Tongue (tissue), 2 donors: ENCODE measurements around the gene LRRC1. TPM values are rescaled to one million over a fixed set of nuclear protein-coding genes. Genes with fewer than 3 reads are reported as not detected.

Experiments
- DNase-seq: peaks from one replicate; pipeline ENCODE4 v3.0.0-alpha.2; 2015
- total RNA-seq: library from RNA; depleted of rRNA; stranded (reverse); fragments of >200 nt; gene quantifications from one replicate; pipeline ENCODE4 v1.2.3, GENCODE V29; 2014

Gene LRRC1
- total RNA-seq, 1 donor from 2014 or later: 19.1 TPM

DNA sequence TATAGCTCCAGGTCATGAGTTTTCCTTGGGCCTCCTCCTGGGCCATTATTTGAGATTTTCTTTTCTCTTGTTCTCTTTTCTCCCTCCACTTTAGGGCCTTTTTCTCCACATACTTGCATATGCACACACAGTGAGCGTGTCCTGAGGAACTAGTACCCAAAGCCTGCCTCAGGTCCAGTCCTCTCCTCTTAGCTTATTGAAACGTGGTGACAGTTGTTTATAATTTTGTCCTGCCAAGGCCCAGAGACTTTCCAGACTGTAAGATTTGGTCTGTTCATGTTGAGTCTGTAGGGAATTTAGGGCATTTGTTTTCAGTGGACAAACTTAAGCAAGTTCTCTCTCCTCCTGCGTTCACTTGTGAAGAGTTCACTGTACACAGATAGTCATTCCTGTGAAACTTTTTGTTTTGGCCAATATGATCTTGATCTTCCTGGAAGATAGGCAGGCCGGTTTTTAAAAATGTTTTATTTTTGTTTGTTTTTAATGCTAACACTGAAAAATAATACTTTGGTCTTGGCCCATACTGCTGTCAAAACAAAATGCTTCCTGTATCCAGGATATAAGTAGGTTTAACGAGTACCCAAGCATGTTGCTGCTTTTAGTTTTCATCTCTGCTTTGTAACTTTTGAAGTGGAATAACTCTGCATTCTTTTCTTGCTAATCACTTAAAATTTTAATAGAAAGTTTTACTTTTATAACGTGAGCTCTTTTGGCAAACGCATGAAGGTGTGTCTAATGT, 20.7 kb downstream of the LRRC1 start:
- DNase-seq: no peak

DNA sequence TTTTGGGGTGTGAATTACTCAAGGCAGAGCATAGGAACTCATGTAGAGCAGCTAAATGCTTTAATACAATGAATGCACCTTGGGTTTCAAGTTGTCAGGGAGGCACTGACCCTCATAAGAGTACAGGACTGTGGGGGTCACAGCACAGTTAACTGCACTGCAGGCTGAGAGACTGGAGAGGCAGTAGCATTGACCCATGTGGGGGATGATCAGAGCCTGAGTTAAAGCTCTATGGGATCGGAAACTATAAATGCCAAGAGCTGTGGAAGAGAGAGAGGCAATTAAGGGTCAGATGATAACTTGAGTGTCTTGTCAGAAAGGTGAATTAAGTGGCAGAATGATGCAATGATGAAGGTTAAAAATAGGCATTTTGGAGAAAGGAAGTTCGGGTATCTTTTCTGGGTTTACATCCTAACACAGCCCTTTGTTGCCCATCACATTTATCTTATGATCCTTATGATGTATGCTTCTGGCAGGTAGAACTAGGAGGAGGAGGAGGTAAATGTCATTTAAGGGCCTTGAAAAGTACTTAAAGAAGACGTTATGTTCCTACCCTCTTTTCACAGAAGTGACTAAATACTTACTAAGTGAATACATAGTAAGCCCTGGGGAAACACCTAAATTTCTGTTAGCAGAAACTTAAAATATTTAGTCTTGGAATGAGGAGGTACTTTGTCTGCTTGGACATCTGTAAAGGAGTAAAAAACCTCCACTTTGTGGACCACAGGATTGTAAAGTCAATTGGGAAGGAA, 24.2 kb downstream of the LRRC1 start:
- DNase-seq: no peak

DNA sequence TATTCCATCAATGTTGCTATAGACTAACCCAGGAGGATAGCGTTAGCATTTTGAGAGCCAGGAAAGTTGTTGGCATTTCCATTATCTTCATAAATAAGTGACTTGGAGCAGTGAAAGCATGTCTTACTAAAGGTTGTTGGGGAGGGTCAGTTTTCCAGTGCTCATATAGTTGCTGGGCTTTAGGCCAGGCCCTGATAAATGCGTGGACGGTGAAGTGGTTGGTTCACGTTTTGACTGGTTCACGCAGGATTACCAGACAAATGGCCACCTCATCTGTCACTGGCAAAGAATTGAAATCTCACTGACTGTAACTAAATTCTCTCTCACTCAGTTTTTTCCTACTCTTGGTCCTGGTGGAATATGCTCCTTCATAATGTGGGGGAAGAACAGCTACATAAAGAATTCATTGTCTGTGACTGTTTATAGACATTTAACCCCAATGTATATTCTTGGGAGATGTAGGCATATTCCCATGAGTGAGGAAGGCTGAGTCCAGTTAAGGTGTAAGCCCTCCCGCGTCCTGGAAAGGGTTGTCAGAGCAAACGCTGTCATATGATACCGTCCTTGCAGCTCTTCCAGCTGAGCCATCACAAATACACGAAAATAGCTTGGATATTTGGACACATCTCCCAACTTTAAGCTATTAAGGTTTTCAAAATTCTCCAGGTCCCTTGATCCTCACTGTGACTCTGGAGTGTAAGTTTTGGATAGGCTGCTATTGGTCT, 27.8 kb downstream of the LRRC1 start:
- DNase-seq: peak; percentile 53

DNA sequence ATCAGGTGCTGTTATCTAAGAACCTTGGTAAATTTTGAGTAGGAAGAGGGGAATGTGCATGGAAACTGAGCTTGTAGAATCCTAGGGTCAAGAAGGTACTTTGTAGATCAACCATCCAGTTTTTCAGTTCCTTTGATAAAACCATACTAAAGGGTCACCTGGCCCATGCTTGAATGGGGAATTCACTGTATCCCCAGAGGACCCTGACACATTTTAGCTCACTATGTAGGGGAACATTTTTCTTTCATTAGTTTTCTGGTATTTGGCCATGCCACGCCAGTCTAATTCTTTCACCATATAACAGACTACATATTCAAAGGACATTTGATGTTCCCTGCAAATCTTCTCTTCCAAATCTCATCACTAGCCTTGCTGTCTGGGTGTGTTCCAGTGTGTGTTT, 29.9 kb downstream of the LRRC1 start:
- no peak for DNase-seq

DNA sequence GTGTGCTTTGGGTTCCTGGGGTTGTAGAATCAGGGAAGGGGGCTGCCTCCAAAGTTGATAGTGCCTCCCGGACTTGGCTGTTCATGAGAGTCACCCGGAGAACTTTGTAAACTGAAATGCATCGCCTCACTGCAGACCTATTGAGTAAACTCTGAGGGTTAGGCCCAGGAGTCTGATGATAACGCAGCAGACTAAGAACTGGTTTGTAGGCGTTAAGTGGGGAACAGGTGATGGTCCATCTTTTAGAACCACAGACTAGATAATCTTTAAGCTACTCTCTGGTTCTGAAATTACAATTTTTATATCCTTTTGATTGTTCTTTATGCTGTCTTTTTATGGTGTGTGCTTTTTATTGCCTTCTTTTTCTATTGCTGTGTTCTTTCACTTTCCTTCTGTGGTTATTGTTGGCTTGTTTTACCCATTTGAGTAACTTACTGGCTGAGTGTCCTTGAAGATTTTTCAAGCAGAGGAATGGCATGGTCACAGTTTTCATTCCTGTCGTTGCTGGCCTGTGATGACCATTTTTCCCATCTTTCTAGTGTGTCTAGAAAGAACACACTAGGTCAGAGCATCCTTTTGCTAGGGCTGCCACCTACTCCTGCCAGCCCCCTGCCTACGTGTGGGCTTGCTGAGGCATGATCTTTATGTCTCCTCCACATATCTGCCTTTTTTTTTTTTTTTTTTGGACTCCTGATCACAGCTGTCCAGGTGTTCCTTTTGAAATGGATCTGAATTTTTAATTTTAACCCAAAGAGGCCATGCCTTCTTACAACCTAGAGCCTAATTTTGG, 30.9 kb downstream of the LRRC1 start:
- DNase-seq: no peak

DNA sequence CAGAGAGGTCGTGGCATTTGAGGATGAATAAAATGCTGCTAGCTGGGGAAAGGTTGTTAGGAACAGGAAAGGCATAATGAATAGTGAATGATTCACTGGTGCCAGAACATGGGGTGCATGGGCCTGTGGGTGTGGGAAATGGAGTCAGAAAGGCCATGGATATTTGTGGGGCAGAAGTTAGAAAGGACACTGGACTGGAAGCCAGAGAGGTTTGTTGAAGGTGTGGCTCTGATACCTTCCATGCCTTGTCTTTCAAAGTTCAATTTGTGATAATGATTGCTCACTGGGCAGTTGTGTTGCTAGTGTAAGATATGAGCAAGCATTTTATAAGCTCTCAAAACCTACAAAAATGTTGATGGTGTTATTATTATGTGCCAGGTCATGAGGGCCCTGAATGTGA, 32.7 kb downstream of the LRRC1 start:
- no peak for DNase-seq

DNA sequence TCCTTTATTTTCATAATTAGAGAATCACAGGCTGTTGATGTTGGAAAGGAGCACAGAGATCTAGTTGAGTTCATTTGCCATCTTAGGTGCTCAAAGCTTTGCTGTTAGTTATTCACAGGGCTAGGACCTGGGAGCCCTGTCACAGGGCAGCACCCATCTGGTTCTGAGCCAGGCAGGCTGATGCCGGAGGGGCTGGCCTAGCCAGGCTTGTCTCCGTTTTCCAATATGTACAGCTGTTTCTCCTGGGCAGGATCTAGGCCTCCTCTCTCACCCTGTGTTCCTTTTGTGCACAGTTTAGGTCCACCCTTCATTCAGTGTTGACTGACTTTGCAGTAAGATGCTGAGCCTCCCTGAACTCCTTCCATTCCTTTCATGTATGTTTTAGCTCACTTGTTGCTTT, 33.4 kb downstream of the LRRC1 start:
- no peak for DNase-seq

DNA sequence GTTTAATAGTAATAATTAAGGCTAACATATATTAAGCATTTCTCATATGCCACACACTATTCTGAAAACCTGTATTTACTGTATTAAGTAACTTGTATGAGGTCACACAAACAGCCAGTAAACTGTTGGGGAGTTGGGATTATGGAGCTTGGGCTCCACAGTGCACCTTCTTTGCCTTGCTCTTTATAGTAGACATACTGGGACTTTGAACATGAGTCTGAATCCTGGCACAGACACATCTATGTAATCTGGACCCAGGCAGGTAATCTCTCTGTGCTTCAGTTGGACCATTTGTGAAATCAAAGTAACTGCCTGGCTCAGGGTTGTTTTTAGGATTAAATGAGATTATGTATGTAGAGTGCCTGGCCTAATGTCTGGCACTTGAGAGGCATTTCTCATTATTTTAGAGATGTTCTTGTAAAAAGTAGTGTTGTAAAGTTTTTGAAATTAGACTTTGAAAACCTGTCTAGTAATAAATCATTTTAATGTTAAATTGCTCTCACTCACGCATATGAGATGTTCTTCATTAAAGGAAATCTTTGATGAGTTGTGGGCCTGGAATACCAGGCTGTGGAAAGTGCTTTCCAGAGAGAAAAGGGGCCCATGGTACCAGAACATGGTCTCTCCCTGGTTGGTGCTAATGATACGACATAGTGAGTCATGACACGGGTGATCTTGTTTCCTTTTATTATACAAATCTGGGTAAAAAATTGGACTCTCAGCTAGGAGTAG, 34.3 kb downstream of the LRRC1 start:
- DNase-seq: no peak

DNA sequence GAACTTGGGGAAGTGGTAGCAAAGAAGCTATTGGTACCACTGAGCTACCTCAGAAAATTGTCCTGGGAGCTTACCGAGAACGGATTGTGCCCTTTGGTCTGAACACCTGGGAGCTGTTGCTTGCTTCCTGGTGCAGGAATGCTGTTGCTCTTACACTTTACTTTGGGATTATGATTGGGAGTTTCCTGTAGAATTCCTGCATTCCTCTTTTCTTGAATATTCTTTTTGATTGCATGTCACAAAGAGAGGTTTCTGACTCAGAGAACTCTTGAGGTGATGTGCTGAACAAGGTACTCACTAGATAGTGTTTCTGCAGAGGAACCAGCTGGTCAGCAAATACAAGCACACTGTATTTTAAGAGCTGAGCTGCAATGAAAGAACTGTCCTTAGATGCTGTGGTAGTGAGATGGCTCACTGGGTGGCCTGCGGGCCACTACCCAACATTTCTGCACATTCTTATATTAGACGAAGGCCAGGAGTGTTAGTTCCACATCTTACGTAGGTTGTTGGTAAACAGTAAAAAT, 35.0 kb downstream of the LRRC1 start:
- no peak for DNase-seq

DNA sequence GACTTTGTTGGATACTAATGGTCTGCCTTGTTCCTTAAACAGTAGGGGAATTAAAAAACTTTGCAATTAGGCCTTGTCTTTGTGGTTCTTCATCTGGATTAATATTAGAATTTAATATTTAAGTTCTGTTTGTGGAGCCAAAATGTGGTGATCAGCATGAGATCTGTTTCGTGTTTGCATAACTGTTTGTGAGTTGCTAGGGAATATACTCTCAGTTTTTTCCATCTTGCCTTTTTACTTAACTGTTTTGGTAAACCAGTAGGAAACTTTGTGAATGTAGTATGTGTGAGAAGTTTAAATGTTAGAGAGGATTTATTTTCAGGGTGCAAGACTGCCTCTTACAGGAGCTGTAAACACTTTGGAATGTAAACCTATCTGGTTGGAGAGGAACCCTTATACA, 35.6 kb downstream of the LRRC1 start:
- no peak for DNase-seq

DNA sequence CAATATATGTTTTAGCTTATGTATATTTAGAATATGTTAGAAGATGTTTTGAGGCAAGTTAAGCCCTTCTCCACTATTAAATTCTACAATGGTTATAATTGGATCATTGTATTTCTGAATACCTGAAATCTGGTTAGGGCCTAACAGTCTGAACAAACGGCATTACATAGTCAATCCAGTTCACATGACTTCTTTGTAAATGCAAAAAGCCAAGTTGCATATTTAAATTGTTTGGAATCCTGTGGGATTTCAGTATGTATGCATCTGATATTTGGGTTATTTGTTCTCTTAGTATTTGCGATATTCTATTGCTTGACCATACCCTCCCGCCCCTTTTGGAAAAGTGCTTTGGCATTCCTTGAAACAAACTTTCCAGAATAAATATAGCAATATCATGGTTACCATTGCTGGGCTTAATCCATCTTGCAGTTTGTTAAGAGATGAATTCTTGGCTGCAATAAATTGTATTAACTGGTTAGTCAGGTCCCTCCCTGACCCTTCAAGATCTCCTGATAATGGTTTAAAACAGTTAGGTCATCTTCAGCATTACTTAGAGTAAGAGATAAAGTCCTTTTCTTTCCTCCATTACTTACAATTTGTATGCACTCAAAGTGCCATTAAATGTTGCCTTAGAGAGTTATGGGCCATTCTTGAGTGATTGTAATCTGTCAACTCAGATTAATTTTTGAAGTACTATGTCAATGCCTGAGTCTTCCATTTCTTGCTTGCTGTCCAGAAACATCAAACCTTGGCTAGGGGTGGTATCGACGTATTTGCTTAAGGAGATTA, 36.5 kb downstream of the LRRC1 start:
- no peak for DNase-seq

DNA sequence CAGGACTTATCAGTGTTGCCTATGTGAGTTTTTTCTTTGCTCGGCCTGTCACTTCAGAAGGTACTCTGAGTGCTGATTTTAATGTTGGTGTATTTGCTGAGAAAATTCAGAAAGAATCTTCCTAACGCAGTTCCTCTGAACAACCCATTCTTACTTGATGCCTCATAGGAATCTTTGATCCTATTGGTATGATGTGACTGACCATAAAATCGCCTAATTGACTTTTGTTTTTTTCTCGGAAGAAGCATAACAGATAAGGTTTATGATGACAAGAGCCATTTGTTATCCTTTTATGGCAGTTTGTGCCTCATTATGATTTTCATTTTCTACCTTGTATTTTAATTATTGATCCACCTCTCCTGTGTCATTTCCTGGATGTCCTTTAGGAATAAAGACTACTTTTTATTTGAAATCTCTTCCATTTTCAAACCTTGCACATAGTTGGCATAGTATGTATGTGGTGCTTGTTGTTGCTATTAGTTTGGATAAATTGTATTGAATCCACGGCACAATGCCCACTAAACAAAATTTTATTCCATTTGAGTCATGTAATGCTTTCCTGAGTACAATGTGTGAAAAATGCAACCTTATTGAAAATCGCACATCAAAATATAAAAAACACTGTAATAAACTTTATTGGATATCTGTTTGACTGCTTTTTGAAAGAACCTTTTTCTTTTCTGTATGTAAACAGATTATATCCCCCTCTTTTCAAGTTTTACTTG, 37.3 kb downstream of the LRRC1 start:
- DNase-seq: no peak

DNA sequence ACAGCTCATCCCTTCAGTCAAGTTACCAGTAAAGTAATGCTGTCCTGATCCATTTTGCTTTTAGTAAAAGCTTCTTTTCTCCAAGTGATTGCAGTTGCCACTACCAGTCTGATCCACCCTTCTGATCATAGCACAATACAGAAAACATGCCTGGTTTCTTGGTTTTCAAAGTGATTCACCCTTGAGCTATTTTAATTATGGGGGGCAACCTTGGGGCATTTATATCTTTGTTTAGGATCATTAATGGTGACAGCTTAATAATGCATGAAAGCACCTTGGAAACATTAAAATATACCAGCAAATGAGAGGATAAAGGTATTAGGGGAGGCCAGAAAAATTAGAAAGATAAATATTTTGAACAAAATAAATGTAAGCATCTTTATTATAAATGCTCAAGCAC, 38.4 kb downstream of the LRRC1 start:
- no peak for DNase-seq

DNA sequence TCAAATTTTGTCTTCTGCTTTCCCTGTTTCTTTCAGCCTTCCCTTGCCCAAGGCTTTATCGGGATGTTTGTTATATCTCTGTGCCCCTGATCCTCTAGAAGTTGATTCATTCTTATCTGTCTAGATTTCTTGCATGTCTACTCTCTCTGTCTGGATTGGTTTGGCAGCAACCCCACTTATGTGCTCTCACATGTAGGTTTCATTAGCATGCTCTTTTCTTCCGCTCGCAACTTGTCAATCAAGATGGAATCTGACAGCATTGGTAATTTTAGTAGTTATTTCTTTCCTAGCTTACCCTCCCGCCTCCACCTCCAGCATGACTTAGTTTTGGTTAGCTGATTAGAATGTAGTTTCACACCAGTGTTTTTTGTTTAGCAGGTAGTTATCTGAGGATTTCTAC, 39.3 kb downstream of the LRRC1 start:
- no peak for DNase-seq

DNA sequence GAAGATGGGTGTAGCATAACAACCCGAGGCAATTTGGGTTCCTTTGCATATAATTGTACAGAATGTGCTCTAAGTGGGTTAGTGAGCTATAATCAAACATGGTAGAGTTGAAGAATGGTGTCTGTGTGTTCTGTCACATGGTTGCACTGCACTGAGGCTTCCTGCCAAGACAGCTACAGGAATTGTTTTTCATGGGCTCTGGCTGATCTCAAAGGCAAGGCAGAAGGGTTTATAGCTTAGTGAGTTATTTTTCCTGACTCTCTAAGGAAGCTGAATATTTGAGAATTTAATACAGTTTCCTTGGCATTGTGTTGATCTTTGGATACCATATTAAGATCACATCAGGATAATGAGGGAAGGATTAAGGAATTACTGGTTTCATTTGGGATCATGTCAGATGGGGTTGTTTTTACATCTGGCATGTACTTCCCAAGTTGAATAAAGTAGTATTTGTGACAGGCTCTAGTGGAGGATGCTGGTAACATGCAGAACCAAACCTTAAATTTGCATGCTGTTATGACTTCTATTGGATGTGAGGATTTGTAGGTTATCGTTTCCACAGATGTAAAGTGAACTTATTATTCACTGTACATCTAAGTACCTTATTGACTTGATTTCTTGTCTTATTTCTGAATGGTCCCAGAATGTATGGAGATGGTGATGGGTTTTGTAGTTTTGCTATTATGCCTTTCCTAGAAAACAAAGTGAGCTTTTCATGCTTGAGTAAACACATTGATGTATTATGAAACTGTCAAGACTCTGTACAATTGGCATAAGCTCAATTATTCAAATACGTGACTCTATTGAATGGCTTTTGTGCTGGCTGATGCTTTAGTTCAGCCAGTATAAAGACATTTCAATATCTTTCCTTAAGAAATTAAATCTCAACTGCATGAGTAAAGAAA, 43.3 kb downstream of the LRRC1 start:
- peak; percentile 65 for DNase-seq

DNA sequence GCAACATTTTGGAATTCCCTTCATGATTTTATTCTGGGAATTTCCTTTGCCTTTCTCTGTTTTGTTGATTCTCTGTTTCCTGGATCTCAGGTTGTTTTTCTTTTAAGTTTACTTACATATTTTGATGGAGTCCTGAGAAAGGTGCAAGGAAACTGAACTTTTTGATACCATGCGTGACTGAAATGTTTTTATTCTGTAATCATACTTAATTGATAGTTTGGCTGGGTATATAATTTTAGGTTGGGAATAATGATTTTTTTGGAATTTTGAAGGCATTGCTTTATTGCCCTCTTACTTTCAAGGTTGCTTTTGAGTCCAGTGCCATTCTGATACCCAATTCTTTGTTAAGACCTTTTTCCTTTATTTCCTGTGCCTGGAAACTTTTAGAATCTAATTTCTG, 45.2 kb downstream of the LRRC1 start:
- DNase-seq: no peak

DNA sequence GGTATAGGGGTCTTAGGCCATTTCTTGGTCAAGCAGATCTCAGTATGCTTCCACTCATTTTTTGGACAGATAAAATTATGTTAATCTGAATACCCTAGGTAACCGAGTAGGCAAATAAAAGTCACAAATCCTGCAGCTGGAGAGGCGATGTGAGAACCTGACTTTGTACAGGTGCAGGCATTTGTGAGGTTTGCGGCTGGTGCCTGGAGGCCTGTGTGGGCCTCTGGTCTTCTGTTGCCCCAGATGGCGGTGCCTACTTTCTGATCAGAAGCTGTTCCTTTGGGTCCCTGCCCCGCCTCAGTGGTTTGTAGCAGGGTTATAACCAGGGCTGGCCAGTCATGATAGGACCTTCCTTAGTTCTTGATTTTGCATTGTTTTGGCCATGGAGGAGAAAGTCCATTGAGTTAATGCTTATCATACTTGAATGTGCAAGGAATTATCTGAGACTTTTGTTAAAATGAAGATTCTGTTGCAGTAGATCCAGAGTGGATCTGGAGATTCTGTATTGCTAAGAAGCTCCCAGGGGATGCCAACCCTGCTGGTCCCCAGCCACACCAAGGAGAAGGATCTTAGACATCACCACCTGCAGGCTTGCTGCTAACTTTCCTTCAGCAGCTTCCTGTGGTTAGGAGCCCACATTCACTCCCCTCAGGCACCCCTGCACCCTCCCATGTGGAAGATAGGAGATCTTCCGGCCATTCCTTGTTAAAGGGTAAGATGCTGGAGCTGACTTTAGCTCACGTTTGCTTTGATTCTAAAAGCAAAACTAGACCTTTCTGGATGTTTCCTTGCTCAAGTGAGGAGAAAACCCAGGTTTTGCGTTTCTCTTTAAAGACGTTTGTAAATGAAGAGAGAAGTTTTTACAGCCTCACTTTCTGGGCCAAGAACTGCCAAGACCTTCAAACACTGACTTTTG, 50.7 kb downstream of the LRRC1 start:
- no peak for DNase-seq

DNA sequence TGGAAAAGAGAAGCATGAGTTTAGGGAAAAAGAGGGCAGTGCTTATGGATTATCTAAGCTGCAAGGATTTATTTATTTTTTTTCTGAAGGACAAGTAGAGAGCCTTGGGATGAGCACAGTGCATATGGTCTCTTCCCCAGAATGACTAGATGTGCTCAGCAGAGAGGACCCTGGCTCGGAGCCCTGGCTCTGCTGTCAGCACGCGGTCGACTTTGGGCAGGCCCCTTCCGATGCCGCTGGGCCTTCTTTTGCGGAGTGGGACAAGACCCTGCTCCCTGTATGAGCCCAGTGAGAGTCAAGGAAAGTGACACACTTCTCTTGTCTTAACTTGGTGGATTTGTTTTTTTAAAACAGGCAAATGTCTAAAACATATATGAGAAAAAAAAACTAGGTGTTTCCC, 51.4 kb downstream of the LRRC1 start:
- no peak for DNase-seq
